Measurements from ENCODE around the gene TNS1. TPM values are rescaled to one million over a fixed set of nuclear protein-coding genes. Genes with fewer than 3 reads are reported as not detected.

The TNS1 gene
- total and polyA plus RNA-seq, 10 of the 15 experiments (the other 5 are each of a cell fraction or from before 2014, with no cell fraction given) = 0.05 to 0.44 TPM; not detected in 8

- no peak for TF ChIP-seq RAD21 (IDR thresholded peaks at IDR 0.05; ENCODE audit: insufficient read depth, low read depth, low read length)
- no peak for TF ChIP-seq KAT2A (conservative IDR thresholded peaks at IDR 0.05; ENCODE audit: control insufficient read depth, low read depth, low read length)
Measured at GRCh38 chr2:217845301-217845700, 157.5 kb downstream of the TNS1 start (continued).

DNA sequence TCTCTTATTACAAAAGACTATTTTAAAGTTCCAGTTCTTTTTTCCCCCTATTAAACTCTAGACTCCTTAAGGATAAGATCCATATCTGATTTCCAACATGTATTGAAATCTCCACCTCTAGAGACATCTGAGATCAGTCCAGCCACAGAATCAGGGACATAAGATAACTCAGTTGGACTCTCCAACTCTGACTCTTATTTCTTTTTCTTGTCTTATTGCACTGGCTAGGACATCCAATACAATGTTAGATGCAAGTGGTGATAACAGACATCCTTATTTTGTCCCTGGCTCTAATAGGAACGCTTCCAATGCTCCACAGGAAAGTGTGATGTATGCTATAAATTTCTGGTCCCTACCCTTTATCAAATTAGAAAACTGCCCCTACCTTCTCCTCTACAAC is 158.1 kb downstream of the TNS1 start:
- ChIA-PET CTCF (interaction anchor here (1.0 to 1.2 kb wide), 2 partner anchors 42 to 55 kb away, joined by 4 read pairs; no protein-coding TSS in a partner anchor), SMC1A (ENCODE audit: uncharacterized antibody, unreplicated experiment) (interaction anchor here (0.6 kb wide), 1 partner anchor 449 kb away, joined by 4 read pairs; no protein-coding TSS in a partner anchor), RAD21 (ENCODE audit: unreplicated experiment) (no interaction called here), POLR2A (no interaction called here)
- Histone ChIP-seq H3K9ac (ENCODE audit: control insufficient read depth, insufficient read depth, low read length) (no peak overlapping the region), H3K4me2 (ENCODE audit: control insufficient read depth, insufficient read depth) (no peak overlapping the region), H3K36me3 (ENCODE audit: control insufficient read depth in 2 of 2, insufficient read depth in 2 of 2, low read length in 1 of 2) (no peaks in the 10 kb centered on the region), H3K27ac (ENCODE audit: control insufficient read depth, insufficient read depth) (no peak overlapping the region), H3K4me3 (no peak overlapping the region), H4K20me1 (ENCODE audit: control insufficient read depth, insufficient read depth) (no peaks in the 10 kb centered on the region; the same call in 1 of the 2 replicates), H3K79me2 (ENCODE audit: control insufficient read depth, insufficient read depth, low read length) (no peaks in the 10 kb centered on the region), H3K9me3 (replicated peaks; ENCODE audit: control insufficient read depth, insufficient read depth, low read length) (peaks cover 2% of the 10 kb centered on the region; the same call in 1 of the 3 replicates), H2AFZ (ENCODE audit: control insufficient read depth, low read depth, low read length) (no peak overlapping the region), H3K27me3 (replicated peaks in 1 of 2; ENCODE audit: control insufficient read depth in 2 of 2, insufficient read depth in 2 of 2, low read length in 1 of 2) (no peaks in the 10 kb centered on the region; a peak in 3 of 4 replicates), H3K4me1 (ENCODE audit: control insufficient read depth, insufficient read depth, low read length) (no peaks in the 10 kb centered on the region)
- no peak for FAIRE-seq
- no peak for TF ChIP-seq GATAD2B (conservative IDR thresholded peaks at IDR 0.05; ENCODE audit: low read depth)
- no peak for ATAC-seq
- DNase-seq (ENCODE audit: low read depth, low spot score) = no peak
- intact Hi-C loops (cut with micrococcal nuclease; ENCODE audit: unreplicated experiment) = no loop called here
- no TSS peak for BruUV-seq (replicated peaks)
- 5% methylated on average over 1 of the region's 1 CpG for WGBS (ENCODE audit: insufficient coverage, insufficient replicate concordance, low lambda C conversion rate, missing lambda C conversion rate)
- in situ Hi-C loops (cut with MboI) = no loop called here

DNA sequence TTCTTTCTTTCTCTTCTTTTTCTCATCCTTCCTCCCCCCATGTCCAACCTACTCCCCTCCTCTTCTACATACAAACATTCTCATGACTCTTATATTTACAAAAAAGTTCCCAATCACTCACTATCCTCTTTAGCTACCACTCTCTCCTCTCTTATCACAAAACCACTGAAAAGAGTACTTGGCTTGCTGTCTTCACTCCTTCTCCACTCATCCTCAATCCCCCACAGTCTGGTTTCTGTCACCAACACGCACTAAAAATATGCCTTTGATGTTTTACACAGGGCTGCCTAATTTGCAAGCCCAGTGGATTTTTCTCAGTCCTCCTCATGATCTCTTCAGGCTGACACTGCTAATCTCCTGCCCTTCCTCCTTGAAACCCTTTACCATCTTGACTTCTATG is 159.5 kb downstream of the TNS1 start:
- Histone ChIP-seq H3K79me2 (ENCODE audit: control insufficient read depth, insufficient read depth, low read length) (no peaks in the 10 kb centered on the region), H4K20me1 (ENCODE audit: control insufficient read depth, insufficient read depth) (no peaks in the 10 kb centered on the region; the same call in 1 of the 2 replicates), H3K4me3 (no peak overlapping the region), H3K36me3 (ENCODE audit: control insufficient read depth in 2 of 2, insufficient read depth in 2 of 2, low read length in 1 of 2) (no peaks in the 10 kb centered on the region), H3K9me3 (replicated peaks; ENCODE audit: control insufficient read depth, insufficient read depth, low read length) (peaks cover 2% of the 10 kb centered on the region; the same call in 1 of the 3 replicates), H2AFZ (ENCODE audit: control insufficient read depth, low read depth, low read length) (no peak overlapping the region), H3K27me3 (replicated peaks in 1 of 2; ENCODE audit: control insufficient read depth in 2 of 2, insufficient read depth in 2 of 2, low read length in 1 of 2) (peaks cover 0 to 2% of the 10 kb centered on the region in 2 experiments; a peak in 3 of 4 replicates), H3K27ac (ENCODE audit: control insufficient read depth, insufficient read depth) (no peak overlapping the region), H3K9ac (ENCODE audit: control insufficient read depth, insufficient read depth, low read length) (no peak overlapping the region), H3K4me2 (ENCODE audit: control insufficient read depth, insufficient read depth) (no peak overlapping the region), H3K4me1 (ENCODE audit: control insufficient read depth, insufficient read depth, low read length) (no peaks in the 10 kb centered on the region)
- ChIA-PET RAD21 (ENCODE audit: unreplicated experiment) (no interaction called here), POLR2A (no interaction called here), SMC1A (ENCODE audit: uncharacterized antibody, unreplicated experiment) (no interaction called here), CTCF (no interaction called here)
- WGBS (ENCODE audit: insufficient coverage, insufficient replicate concordance, low lambda C conversion rate, missing lambda C conversion rate) = 0% methylated on average over 1 of the region's 1 CpG
- in situ Hi-C loops (cut with MboI) (no loop called here), intact Hi-C loops (cut with micrococcal nuclease; ENCODE audit: unreplicated experiment) (no loop called here)
- BruUV-seq (replicated peaks) = no TSS peak
- FAIRE-seq (no peak), ATAC-seq (no peak), DNase-seq (ENCODE audit: low read depth, low spot score) (no peak)
- TF ChIP-seq BHLHE40 (IDR thresholded peaks at IDR 0.05; ENCODE audit: borderline replicate concordance in 1 of 2, low read depth in 2 of 2, low read length in 1 of 2) (no peak), POLR2A (IDR thresholded peaks at IDR 0.05; ENCODE audit: low read depth, low read length) (no peak), RAD21 (IDR thresholded peaks at IDR 0.05; ENCODE audit: insufficient read depth, low read depth, low read length) (no peak), CHD4 (IDR thresholded peaks at IDR 0.05) (no peak), WRNIP1 (IDR thresholded peaks at IDR 0.05; ENCODE audit: borderline replicate concordance, low read depth, low read length) (no peak)
- TF ChIP-seq, protein P1, sequence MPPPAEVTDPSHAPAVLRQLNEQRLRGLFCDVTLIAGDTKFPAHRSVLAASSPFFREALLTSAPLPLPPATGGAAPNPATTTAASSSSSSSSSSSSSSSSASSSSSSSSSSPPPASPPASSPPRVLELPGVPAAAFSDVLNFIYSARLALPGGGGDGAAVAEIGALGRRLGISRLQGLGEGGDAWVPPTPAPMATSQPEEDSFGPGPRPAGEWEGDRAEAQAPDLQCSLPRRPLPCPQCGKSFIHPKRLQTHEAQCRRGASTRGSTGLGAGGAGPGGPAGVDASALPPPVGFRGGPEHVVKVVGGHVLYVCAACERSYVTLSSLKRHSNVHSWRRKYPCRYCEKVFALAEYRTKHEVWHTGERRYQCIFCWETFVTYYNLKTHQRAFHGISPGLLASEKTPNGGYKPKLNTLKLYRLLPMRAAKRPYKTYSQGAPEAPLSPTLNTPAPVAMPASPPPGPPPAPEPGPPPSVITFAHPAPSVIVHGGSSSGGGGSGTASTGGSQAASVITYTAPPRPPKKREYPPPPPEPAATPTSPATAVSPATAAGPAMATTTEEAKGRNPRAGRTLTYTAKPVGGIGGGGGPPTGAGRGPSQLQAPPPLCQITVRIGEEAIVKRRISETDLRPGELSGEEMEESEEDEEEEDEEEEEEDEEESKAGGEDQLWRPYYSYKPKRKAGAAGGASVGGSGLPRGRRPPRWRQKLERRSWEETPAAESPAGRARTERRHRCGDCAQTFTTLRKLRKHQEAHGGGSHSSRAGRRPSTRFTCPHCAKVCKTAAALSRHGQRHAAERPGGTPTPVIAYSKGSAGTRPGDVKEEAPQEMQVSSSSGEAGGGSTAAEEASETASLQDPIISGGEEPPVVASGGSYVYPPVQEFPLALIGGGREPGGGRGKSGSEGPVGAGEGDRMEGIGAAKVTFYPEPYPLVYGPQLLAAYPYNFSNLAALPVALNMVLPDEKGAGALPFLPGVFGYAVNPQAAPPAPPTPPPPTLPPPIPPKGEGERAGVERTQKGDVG (CRISPR knock-in tag; IDR thresholded peaks at IDR 0.05) = no peak
